Measurements from ENCODE around the gene PCDH9. TPM values are rescaled to one million over a fixed set of nuclear protein-coding genes. Genes with fewer than 3 reads are reported as not detected.

PCDH9 gene
- total RNA-seq, 1 donor from 2014 or later = 5.1 TPM

- H3K27ac ChIP-seq = no peak overlapping the region
- ATAC-seq (no peak), DNase-seq (no peak)
- TF ChIP-seq, protein P1, sequence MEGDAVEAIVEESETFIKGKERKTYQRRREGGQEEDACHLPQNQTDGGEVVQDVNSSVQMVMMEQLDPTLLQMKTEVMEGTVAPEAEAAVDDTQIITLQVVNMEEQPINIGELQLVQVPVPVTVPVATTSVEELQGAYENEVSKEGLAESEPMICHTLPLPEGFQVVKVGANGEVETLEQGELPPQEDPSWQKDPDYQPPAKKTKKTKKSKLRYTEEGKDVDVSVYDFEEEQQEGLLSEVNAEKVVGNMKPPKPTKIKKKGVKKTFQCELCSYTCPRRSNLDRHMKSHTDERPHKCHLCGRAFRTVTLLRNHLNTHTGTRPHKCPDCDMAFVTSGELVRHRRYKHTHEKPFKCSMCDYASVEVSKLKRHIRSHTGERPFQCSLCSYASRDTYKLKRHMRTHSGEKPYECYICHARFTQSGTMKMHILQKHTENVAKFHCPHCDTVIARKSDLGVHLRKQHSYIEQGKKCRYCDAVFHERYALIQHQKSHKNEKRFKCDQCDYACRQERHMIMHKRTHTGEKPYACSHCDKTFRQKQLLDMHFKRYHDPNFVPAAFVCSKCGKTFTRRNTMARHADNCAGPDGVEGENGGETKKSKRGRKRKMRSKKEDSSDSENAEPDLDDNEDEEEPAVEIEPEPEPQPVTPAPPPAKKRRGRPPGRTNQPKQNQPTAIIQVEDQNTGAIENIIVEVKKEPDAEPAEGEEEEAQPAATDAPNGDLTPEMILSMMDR (IDR thresholded peaks at IDR 0.05) = no peak
- H3K4me1 ChIP-seq = no peaks in the 10 kb centered on the region
- no peak overlapping the region for H3K4me3 ChIP-seq
- no peaks in the 10 kb centered on the region for H3K27me3 ChIP-seq
- intact Hi-C loops (cut with DNase I) = no loop called here
- no peaks in the 10 kb centered on the region for H3K9me3 ChIP-seq
- no peaks in the 10 kb centered on the region for H3K36me3 ChIP-seq
Observed at GRCh38 chr13:66577358-66577757, 652.8 kb downstream of the PCDH9 start.

GRCh38 chr13:66576381-66576780 lies 653.8 kb downstream of the PCDH9 start:
- no peaks in the 10 kb centered on the region for H3K27me3 ChIP-seq
- TF ChIP-seq, protein P1 (IDR thresholded peaks at IDR 0.05) = no peak
- no peak for ATAC-seq
- H3K4me3 ChIP-seq = no peak overlapping the region
- DNase-seq = no peak
- no peaks in the 10 kb centered on the region for H3K4me1 ChIP-seq
- H3K36me3 ChIP-seq = no peaks in the 10 kb centered on the region
- intact Hi-C loops (cut with DNase I) = no loop called here
- H3K9me3 ChIP-seq = no peaks in the 10 kb centered on the region
- no peak overlapping the region for H3K27ac ChIP-seq

GRCh38 chr13:66574606-66575005 lies 655.5 kb downstream of the PCDH9 start:
- intact Hi-C loops (cut with DNase I) = no loop called here
- TF ChIP-seq, protein P1 (IDR thresholded peaks at IDR 0.05) = no peak
- Histone ChIP-seq H3K4me3 (no peak overlapping the region), H3K27me3 (no peaks in the 10 kb centered on the region), H3K9me3 (no peaks in the 10 kb centered on the region), H3K4me1 (no peaks in the 10 kb centered on the region), H3K27ac (no peak overlapping the region), H3K36me3 (no peaks in the 10 kb centered on the region)
- DNase-seq (no peak), ATAC-seq (no peak)

GRCh38 chr13:66567899-66568612 lies 662.1 kb downstream of the PCDH9 start:
- H3K4me3 ChIP-seq = no peak overlapping the region
- ATAC-seq = no peak
- no peaks in the 10 kb centered on the region for H3K36me3 ChIP-seq
- H3K9me3 ChIP-seq = no peaks in the 10 kb centered on the region
- DNase-seq = no peak
- no peak overlapping the region for H3K27ac ChIP-seq
- TF ChIP-seq, protein P1 (IDR thresholded peaks at IDR 0.05) = no peak
- no peaks in the 10 kb centered on the region for H3K4me1 ChIP-seq
- H3K27me3 ChIP-seq = no peaks in the 10 kb centered on the region
- intact Hi-C loops (cut with DNase I) = no loop called here

DNA sequence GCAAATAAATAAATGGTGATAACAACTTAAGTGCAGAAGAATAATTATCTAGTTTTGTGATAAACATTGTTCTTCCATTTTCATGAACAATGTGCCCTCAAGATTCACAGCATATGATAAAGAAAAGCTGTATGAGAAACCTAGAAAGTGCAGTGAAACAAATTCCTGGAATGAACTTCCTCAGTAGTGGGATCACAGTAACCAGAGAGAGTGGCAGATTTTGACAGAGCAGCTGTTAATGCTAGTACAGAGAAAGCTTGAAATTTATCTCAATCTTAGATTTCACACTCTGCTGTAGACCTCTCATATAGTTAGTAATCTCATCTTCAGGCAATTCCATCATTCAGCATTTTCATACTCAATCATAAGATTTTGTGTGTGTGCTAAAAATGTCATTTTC lies 664.9 kb downstream of the PCDH9 start:
- no peaks in the 10 kb centered on the region for H3K36me3 ChIP-seq
- ATAC-seq (no peak), DNase-seq (no peak)
- H3K4me3 ChIP-seq = no peak overlapping the region
- intact Hi-C loops (cut with DNase I) = no loop called here
- no peaks in the 10 kb centered on the region for H3K9me3 ChIP-seq
- no peaks in the 10 kb centered on the region for H3K4me1 ChIP-seq
- TF ChIP-seq, protein P1 (IDR thresholded peaks at IDR 0.05) = no peak
- H3K27ac ChIP-seq = no peak overlapping the region
- H3K27me3 ChIP-seq = no peaks in the 10 kb centered on the region

DNA sequence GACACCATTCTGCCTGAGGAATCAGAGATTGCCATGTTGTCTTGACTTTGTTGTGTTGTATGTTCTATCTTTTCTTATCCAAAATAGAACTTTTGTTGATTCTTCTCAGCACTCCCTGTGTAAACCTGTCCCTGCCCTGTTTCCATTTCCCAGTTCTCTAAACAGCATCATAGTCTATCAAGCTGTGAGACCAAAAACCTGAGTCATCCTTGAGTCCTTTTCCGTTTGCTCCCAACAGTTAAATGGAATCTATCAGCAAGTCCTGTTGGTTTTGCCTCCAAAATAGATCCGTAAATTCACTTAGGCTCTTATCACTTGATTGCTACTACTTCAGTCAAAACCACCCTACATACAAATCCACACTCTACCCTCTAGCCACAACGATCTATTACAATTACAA lies 667.1 kb downstream of the PCDH9 start:
- Histone ChIP-seq H3K4me1 (no peaks in the 10 kb centered on the region), H3K36me3 (no peaks in the 10 kb centered on the region)
- no peak for ATAC-seq

More for the DNA sequence above, 667.1 kb downstream of the PCDH9 start:
- no peaks in the 10 kb centered on the region for H3K27me3 ChIP-seq
- DNase-seq = no peak
- TF ChIP-seq, protein P1 (IDR thresholded peaks at IDR 0.05) = no peak
- intact Hi-C loops (cut with DNase I) = no loop called here
- H3K9me3 ChIP-seq = no peaks in the 10 kb centered on the region
- H3K27ac ChIP-seq = no peak overlapping the region
- H3K4me3 ChIP-seq = no peak overlapping the region
